Esophagus muscularis mucosa (tissue), 4 donors: ENCODE measurements around the gene TTBK2. TPM values are rescaled to one million over a fixed set of nuclear protein-coding genes. Genes with fewer than 3 reads are reported as not detected.

Source experiments
- DNase-seq: peaks from one replicate; pipeline ENCODE4 v3.0.0-alpha.2; 2017; ENCODE audit errors: extremely low spot score
- H3K27ac ChIP-seq, 4 donors: fragments of 200-600 bp; sonication (generic); replicated peaks in 1 of 4; 1 replicate in 3 of 4; 2 replicates in 1 of 4; pipeline ENCODE4 v1.5.1; 2016 to 2019; ENCODE audit warnings: mild to moderate bottlenecking in 1 of 4
- H3K27me3 ChIP-seq, 4 donors: fragments of 200-600 bp; sonication (generic); one replicate each; pipeline versions ENCODE4 v1.5.1 to v1.6.0; 2016 to 2019
- H3K36me3 ChIP-seq, 4 donors: fragments of 200-600 bp; sonication (generic); one replicate each; pipeline ENCODE4 v1.5.1; 2016 to 2019
- H3K4me1 ChIP-seq, 4 donors: fragments of 200-600 bp; sonication (generic); one replicate each; pipeline ENCODE4 v1.5.1; 2016 to 2019
- H3K4me3 ChIP-seq, 4 donors: fragments of 200-600 bp; sonication (generic); 1 replicate in 2 of 4; 2 replicates in 2 of 4; pipeline ENCODE4 v1.5.1; 2016 to 2019; ENCODE audit warnings: mild to moderate bottlenecking in 4 of 4, moderate library complexity in 1 of 4
- H3K9me3 ChIP-seq, 4 donors: fragments of 200-600 bp; sonication (generic); 1 replicate in 3 of 4; 2 replicates in 1 of 4; pipeline ENCODE4 v1.5.1; 2016 to 2019
- EP300 ChIP-seq: sonication (generic); formaldehyde crosslinking; IDR thresholded peaks from one replicate; pipeline ENCODE4 v1.6.1; 2017; ENCODE audit warnings: antibody characterized with exemption
- POLR2A ChIP-seq: fragments of 450-650 bp; IDR thresholded peaks from one replicate; pipeline ENCODE4 v1.6.1; 2017; ENCODE audit warnings: antibody characterized with exemption, moderate library complexity, mild to moderate bottlenecking, low read depth
- POLR2AphosphoS5 ChIP-seq, 2 donors: sonication (generic); formaldehyde crosslinking; IDR thresholded peaks; one replicate each; pipeline ENCODE4 v1.6.1; 2017; ENCODE audit warnings: antibody characterized with exemption in 2 of 2
- WGBS: methylation state at CpG from one replicate; pipeline ENCODE4 v1.1.5; 2018; 5-methylcytosine and 5-hydroxymethylcytosine counted together
- intact Hi-C: fragments of 100-400 bp; cut with DNase I; formaldehyde crosslinking; loops from one replicate; pipeline ENCODE4 v1.15.1; 2023
- total RNA-seq, 4 donors: library from RNA; depleted of rRNA; stranded (reverse); fragments of >200 nt; gene quantifications; one replicate each; pipeline versions ENCODE4 v1.1.0 to v1.2.1, GENCODE V29; 2016
- TF ChIP-seq, protein P1 (sequence below), 3 experiments: fragments of 200-600 bp in 2 of 3; fragments of 450-650 bp in 1 of 3; sonication (generic) in 2 of 3; IDR thresholded peaks; one replicate each; pipeline ENCODE4 v1.5.1; 2017 to 2019; ENCODE audit warnings: antibody characterized with exemption in 3 of 3, mild to moderate bottlenecking in 2 of 3, moderate library complexity in 1 of 3

The TTBK2 gene
- total RNA-seq, 4 donors from 2014 or later, result 19.4 to 33.0 (median 25.1) TPM

DNA sequence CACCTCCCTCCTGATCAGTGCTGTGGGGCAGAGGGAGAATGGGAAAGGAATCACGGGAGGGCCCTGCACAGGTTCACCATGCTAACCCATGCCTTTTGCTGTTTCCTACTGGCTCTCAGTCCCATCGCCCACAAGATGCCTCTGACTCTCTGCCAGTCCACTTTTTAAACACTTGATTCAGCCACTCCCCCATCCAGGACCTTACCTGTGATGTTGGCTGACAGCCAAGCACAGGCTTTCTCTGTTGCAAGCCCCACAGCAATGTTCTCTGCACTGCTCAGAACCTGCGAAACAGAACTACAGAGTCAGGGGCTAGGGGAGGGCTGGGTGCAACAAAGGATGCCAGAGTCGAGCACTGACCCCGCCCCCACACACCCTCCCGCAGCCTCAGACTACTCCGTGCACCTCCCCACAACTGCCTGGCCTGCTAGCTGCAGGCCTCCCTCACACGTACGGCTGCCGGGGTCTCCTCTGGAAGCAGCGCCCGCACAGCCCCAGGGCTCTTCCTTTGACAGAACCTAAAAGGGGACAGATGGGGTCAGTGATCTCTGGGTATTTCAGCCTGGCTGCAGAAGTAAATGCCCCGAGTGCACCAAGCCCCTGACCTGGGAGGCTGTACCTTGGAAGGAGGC is 192.7 kb downstream of the TTBK2 start:
- no peak for DNase-seq
- Histone ChIP-seq H3K9me3 (no peaks in the 10 kb centered on the region), H3K4me3 (no peak overlapping the region), H3K27ac (peak overlapping the region in 1 of 4 donors; percentile 37), H3K4me1 (peaks cover 0 to 29% (median 22%) of the 10 kb centered on the region in 4 donors), H3K36me3 (peaks cover 52 to 100% (median 98%) of the 10 kb centered on the region in 4 donors), H3K27me3 (no peaks in the 10 kb centered on the region)
- 67% methylated on average over 7 of the region's 13 CpGs for whole genome bisulfite sequencing
- intact Hi-C loops, result no loop called here
- TF ChIP-seq, protein P1, sequence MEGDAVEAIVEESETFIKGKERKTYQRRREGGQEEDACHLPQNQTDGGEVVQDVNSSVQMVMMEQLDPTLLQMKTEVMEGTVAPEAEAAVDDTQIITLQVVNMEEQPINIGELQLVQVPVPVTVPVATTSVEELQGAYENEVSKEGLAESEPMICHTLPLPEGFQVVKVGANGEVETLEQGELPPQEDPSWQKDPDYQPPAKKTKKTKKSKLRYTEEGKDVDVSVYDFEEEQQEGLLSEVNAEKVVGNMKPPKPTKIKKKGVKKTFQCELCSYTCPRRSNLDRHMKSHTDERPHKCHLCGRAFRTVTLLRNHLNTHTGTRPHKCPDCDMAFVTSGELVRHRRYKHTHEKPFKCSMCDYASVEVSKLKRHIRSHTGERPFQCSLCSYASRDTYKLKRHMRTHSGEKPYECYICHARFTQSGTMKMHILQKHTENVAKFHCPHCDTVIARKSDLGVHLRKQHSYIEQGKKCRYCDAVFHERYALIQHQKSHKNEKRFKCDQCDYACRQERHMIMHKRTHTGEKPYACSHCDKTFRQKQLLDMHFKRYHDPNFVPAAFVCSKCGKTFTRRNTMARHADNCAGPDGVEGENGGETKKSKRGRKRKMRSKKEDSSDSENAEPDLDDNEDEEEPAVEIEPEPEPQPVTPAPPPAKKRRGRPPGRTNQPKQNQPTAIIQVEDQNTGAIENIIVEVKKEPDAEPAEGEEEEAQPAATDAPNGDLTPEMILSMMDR (IDR thresholded peaks at IDR 0.05), result no peak
- TF ChIP-seq EP300, result no peak
- no peak for TF ChIP-seq POLR2A
- TF ChIP-seq POLR2AphosphoS5 (IDR thresholded peaks at IDR 0.05), result no peak

DNA sequence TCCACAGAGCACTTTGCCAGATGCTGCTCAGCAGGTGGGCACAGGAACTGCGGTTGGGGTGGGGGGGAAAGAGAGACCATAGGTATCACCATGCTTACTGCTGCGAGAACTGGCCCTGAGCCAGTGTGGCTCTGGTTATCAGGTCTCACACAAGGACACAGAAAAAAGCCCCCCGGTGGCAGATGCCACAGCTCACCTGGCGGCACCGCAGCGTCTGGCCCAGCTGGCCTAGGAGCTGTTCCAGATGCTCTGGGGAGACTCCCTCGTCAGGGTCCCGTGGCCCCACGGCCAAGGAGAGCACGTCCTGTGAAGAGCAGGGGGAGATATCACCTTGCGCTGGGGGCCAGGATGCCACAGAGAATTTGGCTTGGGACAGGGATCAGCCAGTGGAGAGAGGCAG is 194.5 kb downstream of the TTBK2 start:
- TF ChIP-seq EP300 (no peak), POLR2A (no peak), POLR2AphosphoS5 (IDR thresholded peaks at IDR 0.05) (no peak)
- TF ChIP-seq, protein P1 (IDR thresholded peaks at IDR 0.05), result no peak
- no peak overlapping the region for H3K4me3 ChIP-seq
- DNase-seq, result no peak
- H3K36me3 ChIP-seq, result peaks cover 39 to 100% (median 97%) of the 10 kb centered on the region in 4 donors
- peaks cover 0 to 37% (median 24%) of the 10 kb centered on the region in 4 donors for H3K4me1 ChIP-seq
- H3K27me3 ChIP-seq, result no peaks in the 10 kb centered on the region
- WGBS, result 87% methylated on average over 7 of the region's 11 CpGs
- H3K9me3 ChIP-seq, result no peaks in the 10 kb centered on the region
- no peak overlapping the region for H3K27ac ChIP-seq
- intact Hi-C loops, result no loop called here

DNA sequence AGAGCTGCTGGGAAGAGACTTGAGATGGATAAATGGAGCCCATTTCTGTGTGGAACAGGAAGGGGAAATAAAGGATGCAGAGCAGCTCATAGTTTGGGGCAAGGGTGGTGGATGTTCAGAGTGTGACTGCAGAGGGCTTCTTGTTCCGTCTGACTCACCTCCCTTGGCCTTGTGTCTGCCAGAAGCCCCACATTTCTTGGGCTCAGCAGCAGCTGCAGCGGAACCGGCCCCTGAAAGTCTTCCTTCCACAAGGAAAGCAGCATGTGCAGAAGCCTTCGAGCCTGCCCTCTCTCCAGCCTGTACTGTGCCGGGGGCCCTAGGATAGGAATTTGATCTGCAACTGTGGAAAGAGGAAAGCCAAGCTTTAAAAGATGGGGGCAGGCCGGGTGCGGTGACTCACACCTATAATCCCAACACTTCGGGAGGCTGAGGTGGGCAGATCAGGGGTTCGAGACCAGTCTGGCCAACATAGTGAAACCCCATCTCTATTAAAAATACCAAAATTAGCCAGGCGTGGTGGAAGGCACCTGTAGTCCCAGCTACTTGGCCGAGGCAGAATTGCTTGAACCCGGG is 195.2 kb downstream of the TTBK2 start:
- no peak for TF ChIP-seq EP300
- TF ChIP-seq, protein P1 (IDR thresholded peaks at IDR 0.05), result no peak
- TF ChIP-seq POLR2A, result no peak
- no peak for TF ChIP-seq POLR2AphosphoS5 (IDR thresholded peaks at IDR 0.05)
- Histone ChIP-seq H3K4me3 (no peak overlapping the region), H3K9me3 (no peaks in the 10 kb centered on the region), H3K4me1 (peaks cover 0 to 44% (median 25%) of the 10 kb centered on the region in 4 donors), H3K36me3 (peaks cover 34 to 100% (median 95%) of the 10 kb centered on the region in 4 donors), H3K27ac (no peak overlapping the region), H3K27me3 (no peaks in the 10 kb centered on the region)
- DNase-seq, result no peak
- WGBS, result 85% methylated on average over 12 of the region's 12 CpGs
- intact Hi-C loops, result no loop called here

DNA sequence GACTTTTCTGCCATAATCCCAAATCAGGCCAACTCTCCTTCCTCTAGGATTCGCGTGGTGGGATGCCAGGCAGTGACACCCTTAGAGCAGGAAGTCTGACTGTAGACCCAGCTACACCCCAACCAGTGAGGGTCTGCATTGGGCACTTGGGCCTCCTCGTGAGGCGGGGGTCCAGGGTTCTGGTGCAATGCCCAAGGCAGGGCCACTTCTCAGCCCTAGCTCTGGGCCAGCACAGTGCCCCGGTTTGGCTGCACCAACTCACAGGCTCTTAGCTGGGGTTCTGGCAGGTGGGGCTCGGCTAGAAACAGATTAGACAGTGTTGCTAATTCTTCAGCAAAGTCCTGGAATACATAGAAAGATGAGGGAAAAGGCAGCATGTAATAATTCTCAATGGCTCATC is 196.3 kb downstream of the TTBK2 start:
- TF ChIP-seq POLR2AphosphoS5 (IDR thresholded peaks at IDR 0.05) (no peak), POLR2A (no peak), EP300 (no peak)
- TF ChIP-seq, protein P1 (IDR thresholded peaks at IDR 0.05), result no peak
- Histone ChIP-seq H3K27me3 (no peaks in the 10 kb centered on the region), H3K27ac (no peak overlapping the region), H3K4me3 (no peak overlapping the region), H3K9me3 (no peaks in the 10 kb centered on the region), H3K36me3 (peaks cover 44 to 100% (median 95%) of the 10 kb centered on the region in 4 donors), H3K4me1 (peaks cover 0 to 47% (median 27%) of the 10 kb centered on the region in 4 donors)
- intact Hi-C loops, result no loop called here
- no peak for DNase-seq
- WGBS, result 84% methylated on average over 6 of the region's 6 CpGs
